SK-N-SH treated with all-trans-retinoic acid at 6 μM for 48 hours (cell line): ENCODE measurements around the gene GNPAT.

Experiments
- ATAC-seq: fragments of 200-7000 bp; cut with Tn5 transposase; 3 replicates; pipeline ENCODE4 v1.9.1; 2020; ENCODE audit warnings: mild to moderate bottlenecking, moderate library complexity
- ARNTL ChIP-seq: fragments of 450-650 bp; formaldehyde crosslinking; IDR thresholded peaks from 2 replicates; pipeline ENCODE4 v1.5.0; 2020; ENCODE audit warnings: low read depth, mild to moderate bottlenecking, moderate library complexity, borderline replicate concordance
- BACH2 ChIP-seq: fragments of 250-450 bp; sonication (Bioruptor Pico); IDR thresholded peaks from 2 replicates; pipeline ENCODE4 v1.9.0; 2021; ENCODE audit warnings: mild to moderate bottlenecking, borderline replicate concordance
- ESRRG ChIP-seq: fragments of 250-450 bp; sonication (Bioruptor Pico); IDR thresholded peaks from 2 replicates; pipeline ENCODE4 v1.6.1; 2021; ENCODE audit warnings: mild to moderate bottlenecking
- GLIS3 ChIP-seq: fragments of 250-450 bp; sonication (Bioruptor Pico); IDR thresholded peaks from 2 replicates; pipeline ENCODE4 v1.5.0; 2020; ENCODE audit warnings: mild to moderate bottlenecking, moderate library complexity
- ISL1 ChIP-seq: fragments of 250-450 bp; sonication (Bioruptor Pico); IDR thresholded peaks from 2 replicates; pipeline ENCODE4 v2.1.2; 2022; ENCODE audit warnings: mild to moderate bottlenecking, moderate library complexity
- OSR1 ChIP-seq: fragments of 250-450 bp; sonication (Bioruptor Pico); IDR thresholded peaks from 2 replicates; pipeline ENCODE4 v1.8.0; 2022; ENCODE audit warnings: moderate library complexity, mild to moderate bottlenecking, inconsistent platforms
- PPARA ChIP-seq: fragments of 250-450 bp; sonication (Bioruptor Pico); IDR thresholded peaks from 2 replicates; pipeline ENCODE4 v1.5.0; 2020; ENCODE audit warnings: mild to moderate bottlenecking, borderline replicate concordance
- RARB ChIP-seq: fragments of 250-450 bp; sonication (Bioruptor Pico); IDR thresholded peaks from 2 replicates; pipeline ENCODE4 v1.8.0; 2021; ENCODE audit warnings: mild to moderate bottlenecking, moderate library complexity
- SNAI2 ChIP-seq: fragments of 250-450 bp; sonication (Bioruptor Pico); IDR thresholded peaks from 2 replicates; pipeline ENCODE4 v1.5.0; 2020; ENCODE audit warnings: mild to moderate bottlenecking, moderate library complexity
- TCF4 ChIP-seq: fragments of 250-450 bp; sonication (Bioruptor Pico); IDR thresholded peaks from 2 replicates; pipeline ENCODE4 v1.8.0; 2021; ENCODE audit warnings: mild to moderate bottlenecking, moderate library complexity, borderline replicate concordance
- TOX ChIP-seq: fragments of 250-450 bp; sonication (Bioruptor Pico); IDR thresholded peaks from 2 replicates; pipeline ENCODE4 v1.8.0; 2021; ENCODE audit warnings: mild to moderate bottlenecking, moderate library complexity, borderline replicate concordance
- ZC3H10 ChIP-seq: fragments of 250-450 bp; sonication (Bioruptor Pico); IDR thresholded peaks from 2 replicates; pipeline ENCODE4 v1.5.1; 2021; ENCODE audit warnings: mild to moderate bottlenecking, moderate library complexity
- ZFP3 ChIP-seq: fragments of 250-450 bp; sonication (Bioruptor Pico); IDR thresholded peaks from 2 replicates; pipeline ENCODE4 v1.5.0; 2020; ENCODE audit warnings: mild to moderate bottlenecking, moderate library complexity
- ZFP30 ChIP-seq: fragments of 450-650 bp; formaldehyde crosslinking; IDR thresholded peaks from 2 replicates; pipeline ENCODE4 v1.5.0; 2022; ENCODE audit warnings: mild to moderate bottlenecking, moderate library complexity
- ZNF565 ChIP-seq: fragments of 450-650 bp; formaldehyde crosslinking; conservative IDR thresholded peaks from 2 replicates; pipeline ENCODE4 v1.5.0; 2020; ENCODE audit warnings: low read depth, mild to moderate bottlenecking, moderate library complexity
- ZNF8 ChIP-seq: fragments of 450-650 bp; formaldehyde crosslinking; IDR thresholded peaks from 2 replicates; pipeline ENCODE4 v1.5.0; 2020; ENCODE audit warnings: mild to moderate bottlenecking, moderate library complexity
- TF ChIP-seq, protein P1 (sequence below): fragments of 250-450 bp; sonication (Bioruptor Pico); IDR thresholded peaks from 2 replicates; pipeline ENCODE4 v1.5.1; 2021; ENCODE audit warnings: mild to moderate bottlenecking, moderate library complexity
- TF ChIP-seq, protein P2 (sequence below): fragments of 250-450 bp; sonication (Bioruptor Pico); IDR thresholded peaks from 2 replicates; pipeline ENCODE4 v1.5.1; 2020; ENCODE audit warnings: low read depth, mild to moderate bottlenecking, moderate library complexity
- TF ChIP-seq, protein P3 (sequence below): fragments of 250-450 bp; sonication (Bioruptor Pico); IDR thresholded peaks from 2 replicates; pipeline ENCODE4 v1.8.0; 2021; ENCODE audit warnings: low read depth, mild to moderate bottlenecking, moderate library complexity, borderline replicate concordance
- TF ChIP-seq, protein P4 (sequence below): fragments of 250-450 bp; sonication (Bioruptor Pico); IDR thresholded peaks from 2 replicates; pipeline ENCODE4 v1.8.0; 2020; ENCODE audit warnings: mild to moderate bottlenecking, moderate library complexity, borderline replicate concordance
- TF ChIP-seq, protein P5 (sequence below): fragments of 250-450 bp; sonication (Bioruptor Pico); IDR thresholded peaks from 2 replicates; pipeline ENCODE4 v1.5.0; 2020; ENCODE audit warnings: mild to moderate bottlenecking, moderate library complexity

GNPAT gene

DNA sequence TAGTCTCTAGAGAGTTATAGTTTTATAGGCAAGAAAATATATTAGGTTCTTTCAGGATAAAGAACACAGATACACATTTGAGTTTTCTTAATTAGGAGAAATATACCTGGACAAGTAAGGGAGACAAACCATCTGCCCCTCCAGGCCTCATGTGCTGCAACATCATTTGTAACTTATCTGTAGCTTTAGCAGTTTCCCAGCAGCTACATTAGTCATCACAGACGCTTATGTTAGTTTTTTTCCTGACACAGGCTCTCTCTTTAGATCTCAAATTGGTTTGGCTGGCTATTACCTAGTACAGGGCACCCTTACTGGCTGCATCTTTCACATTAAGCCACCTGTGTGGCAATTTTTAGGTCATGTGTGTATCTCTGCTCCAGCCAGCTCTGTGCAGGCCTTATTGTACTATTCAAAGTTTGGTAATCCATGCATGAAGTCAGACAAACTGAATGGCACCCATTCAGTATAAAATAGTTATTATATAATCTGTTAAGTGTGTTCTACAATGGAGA is 25.9 kb downstream of the GNPAT start:
- ATAC-seq: no peak
- TF ChIP-seq TCF4 (CRISPR knock-in tag) (no peak), ZNF8 (CRISPR knock-in tag) (no peak), ARNTL (CRISPR knock-in tag) (no peak), PPARA (CRISPR knock-in tag) (no peak), ZFP30 (CRISPR knock-in tag) (no peak)
- TF ChIP-seq, protein P1, sequence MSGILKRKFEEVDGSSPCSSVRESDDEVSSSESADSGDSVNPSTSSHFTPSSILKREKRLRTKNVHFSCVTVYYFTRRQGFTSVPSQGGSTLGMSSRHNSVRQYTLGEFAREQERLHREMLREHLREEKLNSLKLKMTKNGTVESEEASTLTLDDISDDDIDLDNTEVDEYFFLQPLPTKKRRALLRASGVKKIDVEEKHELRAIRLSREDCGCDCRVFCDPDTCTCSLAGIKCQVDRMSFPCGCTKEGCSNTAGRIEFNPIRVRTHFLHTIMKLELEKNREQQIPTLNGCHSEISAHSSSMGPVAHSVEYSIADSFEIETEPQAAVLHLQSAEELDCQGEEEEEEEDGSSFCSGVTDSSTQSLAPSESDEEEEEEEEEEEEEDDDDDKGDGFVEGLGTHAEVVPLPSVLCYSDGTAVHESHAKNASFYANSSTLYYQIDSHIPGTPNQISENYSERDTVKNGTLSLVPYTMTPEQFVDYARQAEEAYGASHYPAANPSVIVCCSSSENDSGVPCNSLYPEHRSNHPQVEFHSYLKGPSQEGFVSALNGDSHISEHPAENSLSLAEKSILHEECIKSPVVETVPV (CRISPR knock-in tag): no peak

DNA sequence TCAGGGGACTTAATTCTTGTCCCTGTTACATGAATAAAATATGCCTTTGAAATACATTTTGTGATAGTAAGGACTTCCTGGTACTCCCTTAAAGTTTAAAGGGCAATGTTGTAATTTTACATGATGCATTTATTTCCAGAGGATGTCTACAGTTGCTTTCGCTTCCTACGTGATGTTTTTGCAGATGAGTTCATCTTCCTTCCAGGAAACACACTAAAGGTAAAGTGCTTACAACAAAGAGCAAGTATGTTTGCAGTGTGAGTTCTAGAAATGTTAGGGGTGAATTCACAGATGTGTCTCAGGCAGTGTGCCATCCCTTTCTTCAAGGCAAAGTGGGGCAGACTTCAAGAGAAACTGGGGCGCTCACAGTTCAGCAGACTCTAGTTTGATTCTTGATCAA is 31.2 kb downstream of the GNPAT start:
- ATAC-seq: no peak
- TF ChIP-seq OSR1 (CRISPR knock-in tag) (no peak), ZFP3 (CRISPR knock-in tag) (no peak), SNAI2 (CRISPR knock-in tag) (no peak), ESRRG (no peak), ISL1 (CRISPR knock-in tag) (no peak), BACH2 (no peak), RARB (CRISPR knock-in tag) (no peak), ARNTL (CRISPR knock-in tag) (no peak), PPARA (CRISPR knock-in tag) (no peak), TOX (no peak), ZC3H10 (CRISPR knock-in tag) (no peak), ZNF565 (no peak), GLIS3 (CRISPR knock-in tag) (no peak), ZFP30 (CRISPR knock-in tag) (no peak), TCF4 (CRISPR knock-in tag) (no peak)
- TF ChIP-seq, protein P1 (CRISPR knock-in tag): no peak
- TF ChIP-seq, protein P2, sequence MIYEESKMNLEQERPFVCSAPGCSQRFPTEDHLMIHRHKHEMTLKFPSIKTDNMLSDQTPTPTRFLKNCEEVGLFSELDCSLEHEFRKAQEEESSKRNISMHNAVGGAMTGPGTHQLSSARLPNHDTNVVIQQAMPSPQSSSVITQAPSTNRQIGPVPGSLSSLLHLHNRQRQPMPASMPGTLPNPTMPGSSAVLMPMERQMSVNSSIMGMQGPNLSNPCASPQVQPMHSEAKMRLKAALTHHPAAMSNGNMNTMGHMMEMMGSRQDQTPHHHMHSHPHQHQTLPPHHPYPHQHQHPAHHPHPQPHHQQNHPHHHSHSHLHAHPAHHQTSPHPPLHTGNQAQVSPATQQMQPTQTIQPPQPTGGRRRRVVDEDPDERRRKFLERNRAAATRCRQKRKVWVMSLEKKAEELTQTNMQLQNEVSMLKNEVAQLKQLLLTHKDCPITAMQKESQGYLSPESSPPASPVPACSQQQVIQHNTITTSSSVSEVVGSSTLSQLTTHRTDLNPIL (CRISPR knock-in tag): no peak
- TF ChIP-seq, protein P3, sequence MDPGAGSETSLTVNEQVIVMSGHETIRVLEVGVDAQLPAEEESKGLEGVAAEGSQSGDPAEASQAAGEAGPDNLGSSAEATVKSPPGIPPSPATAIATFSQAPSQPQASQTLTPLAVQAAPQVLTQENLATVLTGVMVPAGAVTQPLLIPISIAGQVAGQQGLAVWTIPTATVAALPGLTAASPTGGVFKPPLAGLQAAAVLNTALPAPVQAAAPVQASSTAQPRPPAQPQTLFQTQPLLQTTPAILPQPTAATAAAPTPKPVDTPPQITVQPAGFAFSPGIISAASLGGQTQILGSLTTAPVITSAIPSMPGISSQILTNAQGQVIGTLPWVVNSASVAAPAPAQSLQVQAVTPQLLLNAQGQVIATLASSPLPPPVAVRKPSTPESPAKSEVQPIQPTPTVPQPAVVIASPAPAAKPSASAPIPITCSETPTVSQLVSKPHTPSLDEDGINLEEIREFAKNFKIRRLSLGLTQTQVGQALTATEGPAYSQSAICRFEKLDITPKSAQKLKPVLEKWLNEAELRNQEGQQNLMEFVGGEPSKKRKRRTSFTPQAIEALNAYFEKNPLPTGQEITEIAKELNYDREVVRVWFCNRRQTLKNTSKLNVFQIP: no peak
- TF ChIP-seq, protein P4, sequence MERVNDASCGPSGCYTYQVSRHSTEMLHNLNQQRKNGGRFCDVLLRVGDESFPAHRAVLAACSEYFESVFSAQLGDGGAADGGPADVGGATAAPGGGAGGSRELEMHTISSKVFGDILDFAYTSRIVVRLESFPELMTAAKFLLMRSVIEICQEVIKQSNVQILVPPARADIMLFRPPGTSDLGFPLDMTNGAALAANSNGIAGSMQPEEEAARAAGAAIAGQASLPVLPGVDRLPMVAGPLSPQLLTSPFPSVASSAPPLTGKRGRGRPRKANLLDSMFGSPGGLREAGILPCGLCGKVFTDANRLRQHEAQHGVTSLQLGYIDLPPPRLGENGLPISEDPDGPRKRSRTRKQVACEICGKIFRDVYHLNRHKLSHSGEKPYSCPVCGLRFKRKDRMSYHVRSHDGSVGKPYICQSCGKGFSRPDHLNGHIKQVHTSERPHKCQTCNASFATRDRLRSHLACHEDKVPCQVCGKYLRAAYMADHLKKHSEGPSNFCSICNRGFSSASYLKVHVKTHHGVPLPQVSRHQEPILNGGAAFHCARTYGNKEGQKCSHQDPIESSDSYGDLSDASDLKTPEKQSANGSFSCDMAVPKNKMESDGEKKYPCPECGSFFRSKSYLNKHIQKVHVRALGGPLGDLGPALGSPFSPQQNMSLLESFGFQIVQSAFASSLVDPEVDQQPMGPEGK (CRISPR knock-in tag): no peak
- TF ChIP-seq, protein P5, sequence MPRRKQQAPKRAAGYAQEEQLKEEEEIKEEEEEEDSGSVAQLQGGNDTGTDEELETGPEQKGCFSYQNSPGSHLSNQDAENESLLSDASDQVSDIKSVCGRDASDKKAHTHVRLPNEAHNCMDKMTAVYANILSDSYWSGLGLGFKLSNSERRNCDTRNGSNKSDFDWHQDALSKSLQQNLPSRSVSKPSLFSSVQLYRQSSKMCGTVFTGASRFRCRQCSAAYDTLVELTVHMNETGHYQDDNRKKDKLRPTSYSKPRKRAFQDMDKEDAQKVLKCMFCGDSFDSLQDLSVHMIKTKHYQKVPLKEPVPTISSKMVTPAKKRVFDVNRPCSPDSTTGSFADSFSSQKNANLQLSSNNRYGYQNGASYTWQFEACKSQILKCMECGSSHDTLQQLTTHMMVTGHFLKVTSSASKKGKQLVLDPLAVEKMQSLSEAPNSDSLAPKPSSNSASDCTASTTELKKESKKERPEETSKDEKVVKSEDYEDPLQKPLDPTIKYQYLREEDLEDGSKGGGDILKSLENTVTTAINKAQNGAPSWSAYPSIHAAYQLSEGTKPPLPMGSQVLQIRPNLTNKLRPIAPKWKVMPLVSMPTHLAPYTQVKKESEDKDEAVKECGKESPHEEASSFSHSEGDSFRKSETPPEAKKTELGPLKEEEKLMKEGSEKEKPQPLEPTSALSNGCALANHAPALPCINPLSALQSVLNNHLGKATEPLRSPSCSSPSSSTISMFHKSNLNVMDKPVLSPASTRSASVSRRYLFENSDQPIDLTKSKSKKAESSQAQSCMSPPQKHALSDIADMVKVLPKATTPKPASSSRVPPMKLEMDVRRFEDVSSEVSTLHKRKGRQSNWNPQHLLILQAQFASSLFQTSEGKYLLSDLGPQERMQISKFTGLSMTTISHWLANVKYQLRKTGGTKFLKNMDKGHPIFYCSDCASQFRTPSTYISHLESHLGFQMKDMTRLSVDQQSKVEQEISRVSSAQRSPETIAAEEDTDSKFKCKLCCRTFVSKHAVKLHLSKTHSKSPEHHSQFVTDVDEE (CRISPR knock-in tag): no peak
